HEK293T (cell line): ENCODE data around the gene CCDC127.

Experiments
- CTCF ChIA-PET: fragments of 350-600 bp; formaldehyde crosslinking; extraction: SDS; loops from one replicate; lab custom pipeline; 2021; ENCODE audit warnings: antibody characterized with exemption, inconsistent platforms; lab: Yijun Ruan, JAX
- POLR2A ChIA-PET: fragments of 350-600 bp; formaldehyde crosslinking; extraction: SDS; loops from one replicate; lab custom pipeline; 2020; ENCODE audit warnings: antibody characterized with exemption, inconsistent platforms; lab: Yijun Ruan, JAX
- DNase-seq: peaks from one replicate; pipeline ENCODE4 v3.0.0; 2012; ENCODE audit warnings: mixed read lengths; ENCODE audit errors: extremely low spot score
- ARNT ChIP-seq: fragments of 450-650 bp; IDR thresholded peaks from 2 replicates; pipeline ENCODE4 v1.6.1; 2017; ENCODE audit warnings: mild to moderate bottlenecking
- BHLHE40 ChIP-seq: fragments of 450-650 bp; IDR thresholded peaks from 2 replicates; pipeline ENCODE4 v1.6.1; 2016; ENCODE audit warnings: mild to moderate bottlenecking, moderate library complexity, borderline replicate concordance
- CTBP1 ChIP-seq: fragments of 450-650 bp; IDR thresholded peaks from 2 replicates; pipeline ENCODE4 v1.6.1; 2016; ENCODE audit warnings: borderline replicate concordance
- ELF4 ChIP-seq: fragments of 450-650 bp; IDR thresholded peaks from 2 replicates; pipeline ENCODE4 v1.6.1; 2017; ENCODE audit warnings: antibody characterized with exemption
- FOXA1 ChIP-seq: fragments of 450-650 bp; IDR thresholded peaks from 2 replicates; pipeline ENCODE4 v1.6.1; 2016; ENCODE audit warnings: mild to moderate bottlenecking
- FOXK2 ChIP-seq: fragments of 450-650 bp; IDR thresholded peaks from 2 replicates; pipeline ENCODE4 v1.6.1; 2016; ENCODE audit warnings: mild to moderate bottlenecking
- FOXM1 ChIP-seq: fragments of 450-650 bp; IDR thresholded peaks from 2 replicates; pipeline ENCODE4 v1.6.1; 2017; ENCODE audit warnings: mild to moderate bottlenecking, borderline replicate concordance
- HDGF ChIP-seq: fragments of 450-650 bp; IDR thresholded peaks from 2 replicates; pipeline ENCODE4 v1.6.1; 2017; ENCODE audit warnings: antibody characterized with exemption, borderline replicate concordance
- L3MBTL2 ChIP-seq: fragments of 450-650 bp; conservative IDR thresholded peaks from 2 replicates; pipeline ENCODE4 v1.6.1; 2016; ENCODE audit warnings: mild to moderate bottlenecking
- LEF1 ChIP-seq: fragments of 450-650 bp; IDR thresholded peaks from 2 replicates; pipeline ENCODE4 v1.6.1; 2017; ENCODE audit warnings: mild to moderate bottlenecking, borderline replicate concordance
- NFRKB ChIP-seq: fragments of 450-650 bp; IDR thresholded peaks from 2 replicates; pipeline ENCODE4 v1.6.1; 2016; ENCODE audit warnings: mild to moderate bottlenecking, moderate library complexity
- PKNOX1 ChIP-seq: fragments of 450-650 bp; IDR thresholded peaks from 2 replicates; pipeline ENCODE4 v1.6.1; 2016
- SP1 ChIP-seq: fragments of 450-650 bp; IDR thresholded peaks from 2 replicates; pipeline ENCODE4 v1.6.1; 2017
- SUZ12 ChIP-seq: fragments of 450-650 bp; IDR thresholded peaks from 2 replicates; pipeline ENCODE4 v1.6.1; 2016; ENCODE audit warnings: mild to moderate bottlenecking
- TARDBP ChIP-seq: fragments of 450-650 bp; IDR thresholded peaks from 2 replicates; pipeline ENCODE4 v1.6.1; 2016
- ZNF384 ChIP-seq: fragments of 450-650 bp; IDR thresholded peaks from 2 replicates; pipeline ENCODE4 v1.6.1; 2016

Gene CCDC127

GRCh38 chr5:172421-172820 lies 45.5 kb downstream of the CCDC127 start:
- ChIA-PET POLR2A (no interaction called here), CTCF (no interaction called here)
- DNase-seq, result no peak
- no peak for TF ChIP-seq ELF4
- no peak for TF ChIP-seq HDGF
- no peak for TF ChIP-seq CTBP1
- no peak for TF ChIP-seq L3MBTL2
- TF ChIP-seq ARNT, result no peak
- no peak for TF ChIP-seq FOXM1
- no peak for TF ChIP-seq ZNF384
- no peak for TF ChIP-seq SP1
- TF ChIP-seq NFRKB, result no peak
- TF ChIP-seq SUZ12, result no peak
- TF ChIP-seq FOXK2, result no peak
- TF ChIP-seq PKNOX1, result no peak
- no peak for TF ChIP-seq FOXA1

GRCh38 chr5:171801-172331 lies 46.1 kb downstream of the CCDC127 start:
- CTCF ChIA-PET, result no interaction called here

GRCh38 chr5:170971-171800 lies 46.8 kb downstream of the CCDC127 start:
- no peak for DNase-seq
- ChIA-PET CTCF (no interaction called here), POLR2A (no interaction called here)
- TF ChIP-seq ELF4 (no peak), SUZ12 (no peak), TARDBP (no peak), FOXK2 (no peak), L3MBTL2 (no peak), SP1 (no peak), ARNT (no peak), CTBP1 (no peak), ZNF384 (no peak), PKNOX1 (no peak), HDGF (no peak), LEF1 (no peak), FOXM1 (no peak), NFRKB (no peak)

More at GRCh38 chr5:171801-172331, 46.1 kb downstream of the CCDC127 start:
- TF ChIP-seq L3MBTL2, result no peak
- TF ChIP-seq NFRKB, result no peak
- no peak for TF ChIP-seq FOXM1
- TF ChIP-seq LEF1, result no peak
- no peak for TF ChIP-seq TARDBP
- no peak for TF ChIP-seq BHLHE40
- no peak for TF ChIP-seq SP1
- no peak for TF ChIP-seq SUZ12
- no peak for TF ChIP-seq CTBP1
- no peak for TF ChIP-seq HDGF
- DNase-seq, result no peak
- POLR2A ChIA-PET, result no interaction called here

GRCh38 chr5:169728-170094 lies 48.2 kb downstream of the CCDC127 start:
- DNase-seq, result no peak
- TF ChIP-seq FOXM1 (no peak), TARDBP (no peak), ZNF384 (no peak), SUZ12 (no peak), FOXK2 (no peak)
- CTCF ChIA-PET, result no interaction called here
- POLR2A ChIA-PET, result no interaction called here

- CTCF ChIA-PET, result interaction anchor here (0.6 kb wide), 1 partner anchor 64 kb away, joined by 3 read pairs; no protein-coding TSS in a partner anchor
- POLR2A ChIA-PET, result no interaction called here
- no peak for TF ChIP-seq ARNT
- TF ChIP-seq NFRKB, result no peak
- no peak for TF ChIP-seq TARDBP
- DNase-seq, result no peak
Observed at GRCh38 chr5:169071-169727, 48.8 kb downstream of the CCDC127 start.

GRCh38 chr5:167982-168660 lies 49.8 kb downstream of the CCDC127 start:
- POLR2A ChIA-PET, result no interaction called here
- TF ChIP-seq TARDBP, result no peak
- TF ChIP-seq SUZ12, result no peak
- no peak for TF ChIP-seq LEF1
- TF ChIP-seq PKNOX1, result no peak
- TF ChIP-seq ELF4, result no peak
- TF ChIP-seq FOXM1, result no peak
- TF ChIP-seq NFRKB, result no peak
- no peak for TF ChIP-seq FOXK2
- TF ChIP-seq HDGF, result no peak
- TF ChIP-seq L3MBTL2, result no peak
- TF ChIP-seq SP1, result no peak
- CTCF ChIA-PET, result no interaction called here
- DNase-seq, result no peak
